H1 (cell line): ENCODE data around the gene SNAPC1. TPM values are rescaled to one million over a fixed set of nuclear protein-coding genes. Genes with fewer than 3 reads are reported as not detected.

Experiments
- CTCF ChIA-PET: fragments of 300-600 bp; sonication (Branson Sonifier 250); formaldehyde crosslinking; loops from one replicate; lab custom pipeline; 2021; ENCODE audit not compliant: partially characterized antibody; lab: Charles Lee
- POLR2A ChIA-PET: fragments of 300-600 bp; sonication (Branson Sonifier 250); formaldehyde crosslinking; loops from one replicate; lab custom pipeline; 2021; ENCODE audit warnings: inconsistent platforms; ENCODE audit not compliant: partially characterized antibody; lab: Charles Lee
- DNase-seq, 2 experiments: peaks; one replicate each; pipeline versions ENCODE4 v3.0.0 to v3.0.0-alpha.2; 2010 to 2022; ENCODE audit warnings: low spot score in 2 of 2, low read depth in 1 of 2, mixed read lengths in 1 of 2
- FAIRE-seq: peaks from 2 replicates; lab custom pipeline; 2011; peaks lifted over from hg19 to GRCh38; lab: Jason Lieb, UNC
- H2AFZ ChIP-seq: 2 replicates; pipeline ENCODE4 v1.8.1; 2012; ENCODE audit warnings: low read length, inconsistent platforms
- H2AK5ac ChIP-seq: 2 replicates; pipeline ENCODE4 v1.6.1; 2013; ENCODE audit warnings: low read depth, low read length
- H2BK120ac ChIP-seq: replicated peaks from 2 replicates; pipeline ENCODE3; 2013; ENCODE audit warnings: low read depth, low read length, inconsistent platforms
- H2BK12ac ChIP-seq: 2 replicates; pipeline ENCODE4 v1.6.1; 2013; ENCODE audit warnings: low read depth, low read length
- H2BK15ac ChIP-seq: 2 replicates; pipeline ENCODE4 v1.6.1; 2013; ENCODE audit warnings: low read length
- H2BK20ac ChIP-seq: 2 replicates; pipeline ENCODE4 v1.6.1; 2013; ENCODE audit warnings: low read length
- H2BK5ac ChIP-seq: 2 replicates; pipeline ENCODE4 v1.6.1; 2013; ENCODE audit warnings: low read depth, low read length
- H3K14ac ChIP-seq: 2 replicates; pipeline ENCODE4 v1.6.1; 2013; ENCODE audit warnings: inconsistent platforms; ENCODE audit not compliant: insufficient read length
- H3K18ac ChIP-seq: 2 replicates; pipeline ENCODE4 v1.6.1; 2013; ENCODE audit warnings: low read length; ENCODE audit errors: extremely low read depth
- H3K23ac ChIP-seq: 2 replicates; pipeline ENCODE4 v1.6.1; 2013; ENCODE audit warnings: inconsistent platforms; ENCODE audit not compliant: insufficient read length
- H3K23me2 ChIP-seq: 2 replicates; pipeline ENCODE4 v1.6.1; 2013; ENCODE audit warnings: low read depth, low read length
- H3K27ac ChIP-seq: 2 replicates; pipeline ENCODE4 v1.6.1; 2011; ENCODE audit warnings: low read depth, low read length, inconsistent platforms
- H3K27me3 ChIP-seq, 4 experiments: replicated peaks in 1 of 4; 1 replicate in 1 of 4; 2 replicates in 3 of 4; pipeline versions ENCODE4 v1.6.1 to v1.8.1; 2011 to 2013; ENCODE audit warnings: low read length in 3 of 4, mild to moderate bottlenecking in 3 of 4, inconsistent platforms in 2 of 4, mixed read lengths in 2 of 4, moderate library complexity in 1 of 4; ENCODE audit not compliant: control insufficient read depth in 3 of 4, insufficient read depth in 3 of 4; ENCODE audit errors: extremely low read depth in 1 of 4
- H3K36me3 ChIP-seq, 4 experiments: 2 replicates each; pipeline versions ENCODE4 v1.6.1 to v1.8.1; 2011 to 2013; ENCODE audit warnings: mild to moderate bottlenecking in 4 of 4, low read length in 3 of 4, moderate library complexity in 2 of 4, control low read depth in 1 of 4, inconsistent platforms in 1 of 4; ENCODE audit not compliant: insufficient read depth in 4 of 4, control insufficient read depth in 2 of 4
- H3K4ac ChIP-seq: replicated peaks from 2 replicates; pipeline ENCODE3; 2013; ENCODE audit warnings: low read length, low read depth, mixed read lengths, inconsistent platforms; ENCODE audit not compliant: insufficient read length
- H3K4me1 ChIP-seq, 4 experiments: replicated peaks in 1 of 4; 1 replicate in 1 of 4; 2 replicates in 3 of 4; pipeline versions ENCODE4 v1.6.1 to v1.8.1; 2011 to 2013; ENCODE audit warnings: low read length in 3 of 4, inconsistent platforms in 2 of 4, mixed read lengths in 1 of 4; ENCODE audit not compliant: insufficient read depth in 4 of 4, control insufficient read depth in 3 of 4
- H3K4me2 ChIP-seq, 2 experiments: 2 replicates each; pipeline versions ENCODE4 v1.6.1 to v1.8.1; 2011 to 2013; ENCODE audit warnings: low read depth in 2 of 2, low read length in 2 of 2, control low read depth in 1 of 2, inconsistent platforms in 1 of 2, mild to moderate bottlenecking in 1 of 2; ENCODE audit not compliant: insufficient read depth in 1 of 2
- H3K4me3 ChIP-seq, 4 experiments: fragments of 200-600, 300-600 bp in 1 of 4; sonication (generic), shearing (Covaris generic), sonication (Bioruptor Twin) in 1 of 4; 2 replicates each; pipeline versions ENCODE4 v1.5.1 to v1.8.1; 2011 to 2016; ENCODE audit warnings: low read length in 4 of 4, low read depth in 3 of 4, control low read depth in 2 of 4, inconsistent platforms in 2 of 4, mild to moderate bottlenecking in 2 of 4, mixed read lengths in 1 of 4, moderate library complexity in 1 of 4; ENCODE audit not compliant: insufficient read depth in 2 of 4; ENCODE audit errors: extremely low read depth in 1 of 4
- H3K56ac ChIP-seq: replicated peaks from 2 replicates; pipeline ENCODE3; 2013; ENCODE audit warnings: low read depth, mild to moderate bottlenecking, mixed read lengths, low read length, inconsistent platforms; ENCODE audit not compliant: insufficient read length
- H3K79me1 ChIP-seq: 2 replicates; pipeline ENCODE4 v1.6.1; 2013; ENCODE audit warnings: low read depth, low read length, control low read depth
- H3K79me2 ChIP-seq, 2 experiments: 2 replicates each; pipeline versions ENCODE4 v1.6.1 to v1.8.1; 2012 to 2013; ENCODE audit warnings: low read length in 2 of 2, mild to moderate bottlenecking in 2 of 2, inconsistent platforms in 1 of 2; ENCODE audit not compliant: insufficient read depth in 2 of 2, control insufficient read depth in 1 of 2
- H3K9ac ChIP-seq, 4 experiments: replicated peaks in 1 of 4; 1 replicate in 1 of 4; 2 replicates in 3 of 4; pipeline versions ENCODE4 v1.6.1 to v1.8.1; 2011 to 2013; ENCODE audit warnings: low read depth in 3 of 4, low read length in 3 of 4, control low read depth in 2 of 4, mild to moderate bottlenecking in 2 of 4, moderate library complexity in 2 of 4, inconsistent platforms in 1 of 4; ENCODE audit errors: extremely low read depth in 1 of 4
- H3K9me3 ChIP-seq, 2 experiments: 2 replicates each; pipeline versions ENCODE4 v1.6.1 to v1.8.1; 2012 to 2013; ENCODE audit warnings: mild to moderate bottlenecking in 2 of 2, moderate library complexity in 2 of 2, control low read depth in 1 of 2, inconsistent platforms in 1 of 2, low read depth in 1 of 2, low read length in 1 of 2, mixed read lengths in 1 of 2; ENCODE audit not compliant: insufficient read depth in 2 of 2
- H4K20me1 ChIP-seq, 2 experiments: replicated peaks in 1 of 2; 2 replicates each; pipeline versions ENCODE3 to v1.8.1; 2011 to 2013; ENCODE audit warnings: inconsistent platforms in 2 of 2, low read length in 2 of 2, mild to moderate bottlenecking in 1 of 2; ENCODE audit not compliant: insufficient read depth in 2 of 2, control insufficient read depth in 1 of 2
- H4K5ac ChIP-seq: 2 replicates; pipeline ENCODE4 v1.6.1; 2013; ENCODE audit warnings: low read length, low read depth, mixed read lengths, inconsistent platforms; ENCODE audit not compliant: insufficient read length
- H4K8ac ChIP-seq: 2 replicates; pipeline ENCODE4 v1.8.0; 2013; ENCODE audit warnings: mild to moderate bottlenecking, moderate library complexity, low read length, inconsistent platforms; ENCODE audit not compliant: insufficient read depth; ENCODE audit errors: extremely low read depth
- H4K91ac ChIP-seq: replicated peaks from 2 replicates; pipeline ENCODE3; 2013; ENCODE audit warnings: low read length, mixed read lengths, inconsistent platforms; ENCODE audit not compliant: insufficient read length
- ASH2L ChIP-seq: fragments of 200-600, 300-600 bp; sonication (generic); IDR thresholded peaks from one replicate; pipeline ENCODE4 v1.7.1; 2017; ENCODE audit warnings: low read length
- EZH2 ChIP-seq: fragments of 200-600 bp; sonication (generic); IDR thresholded peaks from 2 replicates; pipeline ENCODE4 v1.7.1; 2012; ENCODE audit warnings: low read depth, mild to moderate bottlenecking, moderate library complexity, low read length, inconsistent platforms; ENCODE audit not compliant: severe bottlenecking
- KDM4A ChIP-seq: IDR thresholded peaks from one replicate; pipeline ENCODE4 v1.7.1; 2012; ENCODE audit warnings: low read depth, mild to moderate bottlenecking, moderate library complexity, low read length, inconsistent platforms; ENCODE audit not compliant: severe bottlenecking
- PHF8 ChIP-seq: fragments of 200-600 bp; sonication (generic); conservative IDR thresholded peaks from 2 replicates; pipeline ENCODE4 v1.7.1; 2012; ENCODE audit warnings: low read depth, mild to moderate bottlenecking, inconsistent platforms, low read length, moderate library complexity
- RFX5 ChIP-seq: IDR thresholded peaks from 2 replicates; pipeline ENCODE4 v1.6.1; 2011; ENCODE audit warnings: low read depth, low read length, improper control_type of control experiment, borderline replicate concordance
- SIN3A ChIP-seq, 2 experiments: IDR thresholded peaks in 1 of 2; conservative IDR thresholded peaks in 1 of 2; 2 replicates each; pipeline ENCODE4 v1.6.1; 2011 to 2012; ENCODE audit warnings: low read length in 2 of 2, improper control_type of control experiment in 1 of 2, low read depth in 1 of 2, mild to moderate bottlenecking in 1 of 2
- SUZ12 ChIP-seq: fragments of 200-600 bp; sonication (generic); IDR thresholded peaks from 2 replicates; pipeline ENCODE4 v1.6.1; 2012; ENCODE audit warnings: mild to moderate bottlenecking, inconsistent platforms, low read length, moderate library complexity, mixed read lengths
- TAF7 ChIP-seq: optimal IDR thresholded peaks from 2 replicates; pipeline ENCODE3; 2011; ENCODE audit warnings: low read depth, mild to moderate bottlenecking, inconsistent platforms, low read length, moderate library complexity, borderline replicate concordance
- WGBS, 2 experiments: shearing (Covaris generic) in 1 of 2; methylation state at CpG; one replicate each; pipeline versions ENCODE4 v1.1.6 to v1.1.7; 2013 to 2015; ENCODE audit warnings: low lambda C conversion rate in 2 of 2, mixed read lengths in 2 of 2, inconsistent platforms in 1 of 2, low coverage in 1 of 2, missing lambda C conversion rate in 1 of 2; ENCODE audit not compliant: insufficient replicate concordance in 2 of 2, insufficient coverage in 1 of 2, insufficient read length in 1 of 2; ENCODE audit errors: extremely low coverage in 1 of 2, missing lambda C conversion rate in 1 of 2; 5-methylcytosine and 5-hydroxymethylcytosine counted together
- polyA plus RNA-seq, 7 experiments: library from polyadenylated mRNA; depleted of rRNA in 3 of 7; stranded (reverse) in 5 of 7; unstranded in 2 of 7; fragments of >200 nt in 5 of 7; fragments of 200-250 nt in 2 of 7; gene quantifications; 1 replicate in 5 of 7; 2 replicates in 1 of 7; 4 replicates in 1 of 7; pipeline versions ENCODE4 v1.2.1 to v1.2.3, GENCODE V29; 2011 to 2013; ENCODE audit warnings: missing spikeins in 2 of 7, mixed read lengths in 2 of 7
- total RNA-seq: library from RNA; stranded (reverse); fragmentation: NEBNext Ultra II Directional; extraction: Animal tissue kit (Norgen Biotek cat#: 25700); gene quantifications from 2 replicates; pipeline ENCODE4 v1.2.1, GENCODE V29; 2021

Gene SNAPC1
- total and polyA plus RNA-seq, 2 of the 8 experiments (the other 6 are each of a cell fraction or from before 2014, with no cell fraction given): 5.8 to 11.1 TPM

- Histone ChIP-seq H2BK120ac (peak overlapping the region; percentile 38), H2BK20ac (no peak overlapping the region), H2BK5ac (no peak overlapping the region), H3K9ac (peak overlapping the region in 1 of 4 experiments; percentile 20; a peak in 4 of 7 replicates), H3K4me2 (peak overlapping the region; percentile 81 to 97), H3K27ac (no peak overlapping the region), H3K9me3 (no peaks in the 10 kb centered on the region; a peak in 1 of 4 replicates), H2BK15ac (no peak overlapping the region), H3K14ac (no peak overlapping the region), H3K36me3 (no peaks in the 10 kb centered on the region), H4K91ac (no peak overlapping the region), H4K8ac (peak overlapping the region; percentile 76; the same call in 1 of the 2 replicates), H3K79me1 (no peaks in the 10 kb centered on the region), H2AFZ (peak overlapping the region; percentile 68; the same call in 1 of the 2 replicates), H3K27me3 (peaks cover 4 to 33% (median 23%) of the 10 kb centered on the region in 4 experiments), H3K4me3 (peak overlapping the region; percentile 56 to 73 (median 64)), H3K18ac (peak overlapping the region; percentile 71), H4K5ac (no peak overlapping the region), H3K4me1 (peaks cover 0 to 6% (median 4%) of the 10 kb centered on the region in 4 experiments; a peak in 5 of 7 replicates), H3K56ac (no peak overlapping the region), H3K23ac (no peak overlapping the region), H2BK12ac (no peak overlapping the region), H3K79me2 (no peaks in the 10 kb centered on the region), H4K20me1 (no peaks in the 10 kb centered on the region), H3K23me2 (peaks cover 9% of the 10 kb centered on the region), H3K4ac (peak overlapping the region; percentile 82), H2AK5ac (no peak overlapping the region)
- 18% methylated on average over 21 of the region's 25 CpGs; no CpG with 5 or more reads in 1 of the 2 experiments for WGBS, 2 experiments
- peak; percentile 60 for FAIRE-seq
- peak; percentile 85 for TF ChIP-seq KDM4A
- TF ChIP-seq RFX5: no peak
- peak; percentile 49; the same call in 1 of the 2 replicates for TF ChIP-seq SUZ12
- TF ChIP-seq ASH2L: peak; percentile 40
- peak; percentile 57 for TF ChIP-seq EZH2
- 0 out of 2 replicates have a peak, but pooled peaks have one; percentile 15 for TF ChIP-seq PHF8
- no peak for TF ChIP-seq TAF7
- TF ChIP-seq SIN3A (conservative IDR thresholded peaks at IDR 0.05 in 1 of 2, IDR thresholded peaks at IDR 0.05 in 1 of 2; ENCODE audit: low read depth in 1 of 2, low read length in 2 of 2): 0 out of 4 replicates have a peak, but pooled peaks of 1 of the 2 experiments have one; percentile 2
- ChIA-PET CTCF (interaction anchor here (0.6 to 1.2 kb wide), 5 partner anchors 24 to 338 kb away, joined by 3 to 4 read pairs (median 3); no protein-coding TSS in a partner anchor), POLR2A (interaction anchor here (1.1 kb wide), 1 partner anchor 51 kb away, joined by 3 read pairs; no protein-coding TSS in a partner anchor)
- DNase-seq: peak in 1 of 2 experiments; percentile 76
These were observed 50.9 kb downstream of the SNAPC1 start for GRCh38 chr14:61813096-61813606.
